CD4-positive, alpha-beta T cell treated with Interleukin-12 subunit alpha and Interleukin-12 subunit beta, for 1 hour (primary cell): ENCODE results near the gene FOXN3.
"Not testable (repeated sequence)": the region's sequence is repeated elsewhere in the genome, so short reads cannot be mapped to it uniquely, and the experiment has no call there.

Experiments
- DNase-seq: peaks from one replicate; pipeline ENCODE4 v3.0.0-alpha.2; 2020

FOXN3 gene

DNA sequence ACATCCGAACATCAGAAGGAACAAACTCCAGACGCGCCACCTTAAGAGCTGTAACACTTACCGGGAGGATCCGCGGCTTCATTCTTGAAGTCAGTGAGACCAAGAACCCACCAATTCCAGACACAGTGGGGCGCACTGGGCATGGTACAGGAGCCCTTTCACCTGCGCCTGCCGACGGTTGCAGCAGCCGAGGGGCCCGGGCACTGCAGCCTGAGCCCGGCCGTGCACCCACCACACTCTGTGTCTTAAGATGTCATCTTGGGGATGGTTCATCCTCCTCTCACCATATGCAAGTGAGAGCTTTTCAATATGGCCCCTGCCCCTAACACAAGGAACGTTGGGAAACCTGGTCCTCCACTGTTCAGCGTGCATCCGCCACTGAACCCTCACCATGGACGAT, 304.3 kb downstream of the FOXN3 start:
- DNase-seq: no peak

DNA sequence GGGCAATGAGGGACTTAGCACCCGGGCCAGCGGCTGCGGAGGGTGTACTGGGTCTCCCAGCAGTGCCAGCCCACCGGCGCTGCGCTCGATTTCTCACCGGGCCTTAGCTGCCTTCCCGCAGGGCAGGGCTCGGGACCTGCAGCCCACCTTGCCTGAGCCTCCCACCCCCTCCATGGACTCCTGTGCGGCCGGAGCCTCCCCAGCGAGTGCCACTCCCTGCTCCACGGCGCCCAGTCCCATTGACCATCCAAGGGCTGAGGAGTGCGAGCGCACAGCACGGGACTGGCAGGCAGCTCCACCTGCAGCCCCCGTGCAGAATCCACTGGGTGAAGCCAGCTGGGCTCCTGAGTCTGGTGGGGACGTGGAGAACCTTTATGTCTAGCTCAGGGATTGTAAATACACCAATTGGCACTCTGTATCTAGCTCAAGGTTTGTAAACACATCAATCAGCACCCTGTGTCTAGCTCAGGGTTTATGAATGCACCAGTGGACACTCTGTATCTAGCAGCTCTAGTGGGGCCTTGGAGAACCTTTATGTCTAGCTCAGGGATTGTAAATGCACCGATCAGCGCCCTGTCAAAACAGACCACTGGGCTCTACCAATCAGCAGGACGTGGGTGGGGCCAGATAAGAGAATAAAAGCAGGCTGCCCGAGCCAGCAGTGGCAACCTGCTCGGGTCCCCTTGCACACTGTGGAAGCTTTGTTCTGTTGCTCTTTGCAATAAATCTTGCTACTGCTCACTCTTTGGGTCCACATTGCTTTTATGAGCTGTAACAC, 305.1 kb downstream of the FOXN3 start:
- not testable (repeated sequence) for DNase-seq

DNA sequence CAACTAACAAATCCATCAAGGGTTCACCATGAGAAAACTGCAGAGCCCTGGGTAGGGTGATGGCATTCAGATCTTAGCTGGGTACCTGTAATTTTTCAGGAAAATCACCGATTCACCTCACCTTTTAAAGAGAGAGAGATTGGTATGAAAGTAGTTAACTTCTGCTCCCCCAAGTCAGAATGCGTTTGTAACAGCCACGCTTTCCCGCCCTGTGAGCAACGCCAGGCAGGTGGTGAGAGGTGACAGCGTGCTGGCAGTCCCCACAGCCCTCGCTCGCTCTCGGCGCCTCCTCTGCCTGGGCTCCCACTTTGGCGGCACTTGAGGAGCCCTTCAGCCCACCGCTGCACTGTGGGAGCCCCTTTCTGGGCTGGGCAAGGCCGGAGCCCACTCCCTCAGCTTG, 305.8 kb downstream of the FOXN3 start:
- DNase-seq: not testable (repeated sequence)

DNA sequence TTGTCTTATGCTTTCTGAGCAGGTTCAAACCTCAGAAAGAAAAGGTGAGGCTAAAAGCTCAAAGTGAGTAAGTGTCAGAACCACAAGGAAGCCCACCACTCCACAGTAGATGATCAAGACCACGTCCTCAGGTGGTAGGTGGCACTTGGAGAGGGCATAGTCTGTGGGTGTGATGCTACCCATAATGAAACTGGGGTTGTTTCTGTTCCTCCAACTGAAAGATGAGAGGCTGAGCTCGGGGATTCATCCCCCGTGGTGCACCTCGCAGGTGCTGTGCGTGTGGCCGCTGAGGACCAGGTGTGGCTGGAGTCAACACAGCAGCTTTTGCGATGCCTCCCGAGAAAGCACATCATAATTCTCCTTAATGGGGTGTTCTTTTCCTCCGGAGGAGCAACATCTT, 306.9 kb downstream of the FOXN3 start:
- no peak for DNase-seq

DNA sequence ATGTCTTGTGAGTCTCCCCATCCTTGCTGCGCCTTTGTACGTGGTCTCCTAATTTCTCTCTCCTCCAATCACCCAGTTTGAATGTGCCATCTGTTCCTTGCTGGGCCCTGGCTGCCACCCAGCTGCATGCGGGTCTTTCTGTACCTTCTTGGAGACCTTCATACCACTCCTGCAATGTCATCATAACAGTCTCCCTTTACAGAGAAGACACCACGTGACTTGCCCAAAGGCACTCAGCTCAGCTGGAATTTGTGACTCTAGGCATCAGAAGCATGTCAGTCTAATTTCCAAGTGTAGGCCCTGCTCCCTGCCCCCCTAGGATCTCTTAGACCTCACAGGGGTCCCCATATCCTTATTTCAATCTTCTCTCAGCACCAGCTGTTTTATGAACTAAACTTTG, 308.4 kb downstream of the FOXN3 start:
- DNase-seq: no peak

DNA sequence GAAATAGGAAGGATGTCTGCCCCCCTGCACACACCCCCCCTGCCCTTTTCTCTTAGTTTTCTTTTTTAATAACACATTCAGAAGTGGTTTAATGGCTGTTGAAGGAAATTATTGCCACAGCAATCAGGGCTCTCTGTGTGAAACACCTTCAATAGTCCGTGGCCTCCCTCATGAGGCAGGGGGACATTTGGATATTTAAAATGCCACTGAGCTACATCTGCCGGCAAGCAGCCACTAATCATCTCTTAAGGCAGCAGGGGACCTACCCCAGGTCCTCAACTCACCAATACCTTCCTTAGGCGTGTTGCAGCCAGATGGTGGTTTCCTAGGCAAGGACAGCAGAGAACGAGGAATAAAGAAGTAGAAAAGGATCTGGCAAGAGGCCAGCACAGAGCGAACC, 309.4 kb downstream of the FOXN3 start:
- DNase-seq: no peak
